Measurements from ENCODE around the gene ARL4A.
"Not testable (repeated sequence)": the region's sequence is repeated elsewhere in the genome, so short reads cannot be mapped to it uniquely, and the experiment has no call there.

Gene ARL4A

GRCh38 chr7:12670000-12670729, 17.3 kb upstream of the ARL4A start:
- no peak for DNase-seq

- DNase-seq, result no peak
Measured at GRCh38 chr7:12670743-12671520, 16.5 kb upstream of the ARL4A start.

DNA sequence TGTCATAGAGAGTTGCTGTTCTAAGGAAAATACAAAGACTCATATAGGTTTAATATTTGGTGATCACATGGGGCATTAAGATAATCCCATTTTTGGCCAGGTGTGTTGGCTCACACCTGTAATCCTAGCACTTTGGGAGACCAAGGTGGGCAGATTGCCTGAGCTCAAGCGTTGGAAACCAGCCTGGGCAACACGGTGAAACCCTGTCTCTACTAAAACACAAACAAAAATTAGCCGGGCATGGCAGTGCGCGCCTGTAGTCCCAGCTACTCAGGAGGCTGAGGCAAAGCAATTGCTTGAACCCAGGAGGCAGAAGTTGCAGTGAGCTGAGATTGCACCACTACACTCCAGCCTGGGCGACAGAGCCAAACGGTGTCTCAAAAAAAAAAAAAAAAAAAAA, 14.0 kb upstream of the ARL4A start:
- DNase-seq, result not testable (repeated sequence)

DNA sequence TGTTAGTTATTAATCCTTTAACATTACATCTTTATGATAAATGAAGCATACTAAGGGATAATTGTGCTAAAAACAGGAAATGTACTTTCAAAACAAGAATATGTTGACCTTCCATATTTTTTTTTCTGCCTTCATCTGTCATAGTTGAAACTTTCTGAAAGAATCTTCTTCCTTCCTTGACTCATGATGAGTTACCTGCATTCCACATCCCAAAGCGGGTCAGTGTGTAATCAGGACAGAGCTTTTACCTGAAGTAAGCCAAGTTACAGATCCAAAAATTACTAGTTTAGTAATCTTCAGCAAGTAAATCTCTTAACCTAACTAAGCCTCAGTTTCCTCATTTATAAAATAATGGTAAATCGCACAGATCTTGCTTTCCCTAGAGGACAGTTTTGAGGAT, 13.4 kb upstream of the ARL4A start:
- DNase-seq, result no peak

- peak in 4 of 6 experiments; percentile 2 to 40 (median 35) for DNase-seq
Measured at GRCh38 chr7:12674861-12675260, 12.6 kb upstream of the ARL4A start.

DNA sequence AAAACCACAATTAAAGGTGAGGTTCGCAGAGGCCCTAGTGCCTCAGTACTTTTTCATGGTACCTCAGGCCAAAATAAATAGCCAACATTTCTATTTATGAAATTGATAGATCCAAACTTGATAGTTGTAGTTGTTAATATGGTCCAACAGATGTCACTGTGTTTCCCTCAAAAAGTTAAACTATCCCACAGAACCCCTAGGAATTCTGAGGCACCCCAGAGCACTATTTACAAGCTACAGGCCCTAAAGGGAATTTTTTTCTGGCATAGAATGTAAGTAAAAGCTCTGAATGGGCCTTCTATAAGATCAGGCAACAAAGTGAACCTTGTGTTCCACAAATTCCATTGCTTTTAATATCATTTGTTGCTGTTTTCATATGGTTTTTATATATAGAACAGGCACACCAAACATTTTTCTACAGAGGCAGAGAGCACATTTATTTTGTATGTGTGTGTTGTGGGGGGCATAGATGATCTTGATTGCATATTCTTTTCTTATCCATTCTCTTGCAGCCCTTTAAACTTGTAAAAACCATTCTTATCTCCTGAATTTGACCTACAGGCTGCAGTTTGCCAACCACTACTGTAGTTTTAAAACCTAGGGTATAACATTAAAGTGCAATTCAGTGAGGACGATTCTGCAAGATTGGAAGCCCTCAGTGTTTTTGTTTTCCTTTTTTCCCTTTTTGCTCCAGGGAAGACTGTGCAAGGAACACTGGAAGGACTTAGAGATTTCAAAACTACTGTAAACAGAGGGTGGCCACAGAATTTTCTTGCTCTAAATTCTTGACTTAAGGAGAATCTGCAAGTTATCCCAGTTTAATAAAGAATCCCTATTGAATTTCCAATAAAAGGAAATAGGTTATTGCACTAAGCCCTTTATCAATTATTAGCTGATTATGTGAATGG, 3.5 kb upstream of the ARL4A start:
- no peak for DNase-seq

DNA sequence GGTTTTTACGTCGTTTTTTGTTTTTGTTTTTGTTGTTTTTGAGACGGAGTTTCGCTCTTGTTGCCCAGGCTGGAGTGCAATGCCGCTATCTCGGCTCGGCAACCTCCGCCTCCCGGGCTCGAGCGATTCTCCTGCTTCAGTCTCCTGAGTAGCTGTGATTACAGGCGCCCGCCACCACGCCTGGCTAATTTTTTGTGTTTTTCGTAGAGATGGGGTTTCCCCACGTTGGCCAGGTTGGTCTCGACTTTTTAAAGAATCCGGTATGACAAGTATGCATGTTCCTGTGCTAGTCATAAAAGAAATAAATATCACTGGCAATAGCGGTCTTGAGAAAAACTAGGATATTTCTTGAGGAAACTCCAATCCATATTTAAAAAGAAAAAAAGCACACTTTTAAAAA, 2.7 kb upstream of the ARL4A start:
- DNase-seq, result peak in 1 of 6 experiments; percentile 1

- DNase-seq, result peak; percentile 5 to 48 (median 31)
Measured at GRCh38 chr7:12685550-12685949, 1.9 kb upstream of the ARL4A start.

DNA sequence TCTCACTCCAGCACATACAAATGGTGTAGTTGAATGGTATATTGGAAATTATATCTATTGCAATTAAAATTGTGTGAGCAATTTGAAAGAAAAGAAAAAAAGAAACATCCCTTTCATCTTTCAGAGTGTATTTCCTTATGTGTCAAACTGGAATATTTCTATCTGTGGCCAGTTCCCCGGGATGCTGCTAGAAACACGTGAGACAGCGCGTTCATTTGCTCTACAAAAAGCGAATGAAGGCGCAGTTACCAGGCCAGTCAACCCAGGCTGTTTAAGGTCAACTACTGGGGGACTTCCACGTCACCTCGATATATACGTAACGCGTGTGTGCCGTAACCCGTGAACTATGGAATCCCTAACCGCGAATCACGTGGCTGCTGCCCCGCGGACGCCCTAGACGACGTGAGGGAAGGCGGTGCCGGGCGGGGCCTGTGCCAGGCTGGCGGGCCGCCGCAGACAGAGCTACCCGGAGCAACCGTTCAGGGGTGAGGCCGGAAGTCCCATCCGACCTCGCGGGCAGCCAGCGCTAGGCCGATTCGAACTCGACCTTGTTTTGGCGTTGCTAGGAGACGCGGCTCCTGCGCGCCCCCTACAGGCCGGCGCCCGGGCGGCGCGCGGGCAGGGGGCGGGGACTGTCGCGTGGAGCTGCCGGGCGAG, 1.1 kb upstream of the ARL4A start:
- DNase-seq, result peak; percentile 94 to 96 (median 95)

DNA sequence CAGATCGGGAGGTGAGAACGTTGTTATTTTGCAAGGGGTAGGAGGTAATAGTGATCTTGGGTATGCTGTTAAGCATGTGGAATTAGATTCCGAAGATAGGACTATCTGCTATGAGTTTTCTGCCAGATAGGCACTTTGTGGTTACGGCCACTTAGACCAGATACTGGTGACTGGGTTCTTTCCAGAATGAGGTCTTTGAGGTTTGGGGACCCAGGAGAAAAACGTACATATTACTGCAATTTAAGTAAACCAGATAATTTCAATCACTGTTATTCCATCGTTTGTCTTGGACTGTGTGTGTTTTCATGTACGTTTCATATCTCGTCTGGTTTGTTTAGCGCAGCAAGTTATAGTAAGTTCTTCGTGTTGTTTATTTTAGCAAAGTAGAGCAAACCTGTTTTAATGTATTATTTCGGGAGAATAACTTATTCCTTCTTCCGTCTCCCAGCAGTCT, 312 bp downstream of the ARL4A start:
- DNase-seq, result no peak

GRCh38 chr7:12688485-12689170, 1.2 kb downstream of the ARL4A start:
- DNase-seq, result not testable (repeated sequence)

DNA sequence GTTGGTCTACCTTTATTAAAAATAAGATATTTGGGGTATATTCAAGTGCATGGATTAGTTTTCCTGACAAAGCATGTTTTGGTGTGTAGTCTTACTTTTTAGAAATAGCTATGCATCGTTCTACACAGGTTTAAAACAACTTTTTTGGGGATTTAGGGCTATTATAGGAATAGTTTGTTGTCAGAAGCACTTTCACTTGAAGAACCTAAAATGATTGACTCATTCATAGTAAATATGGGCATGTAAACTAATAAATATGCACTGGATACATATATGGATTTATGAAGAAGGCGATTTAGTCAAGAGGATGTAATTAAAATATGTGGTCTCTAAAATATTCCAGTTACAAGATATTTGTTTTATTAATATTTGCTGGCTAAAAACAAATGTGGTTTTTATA, 2.0 kb downstream of the ARL4A start:
- no peak for DNase-seq

DNA sequence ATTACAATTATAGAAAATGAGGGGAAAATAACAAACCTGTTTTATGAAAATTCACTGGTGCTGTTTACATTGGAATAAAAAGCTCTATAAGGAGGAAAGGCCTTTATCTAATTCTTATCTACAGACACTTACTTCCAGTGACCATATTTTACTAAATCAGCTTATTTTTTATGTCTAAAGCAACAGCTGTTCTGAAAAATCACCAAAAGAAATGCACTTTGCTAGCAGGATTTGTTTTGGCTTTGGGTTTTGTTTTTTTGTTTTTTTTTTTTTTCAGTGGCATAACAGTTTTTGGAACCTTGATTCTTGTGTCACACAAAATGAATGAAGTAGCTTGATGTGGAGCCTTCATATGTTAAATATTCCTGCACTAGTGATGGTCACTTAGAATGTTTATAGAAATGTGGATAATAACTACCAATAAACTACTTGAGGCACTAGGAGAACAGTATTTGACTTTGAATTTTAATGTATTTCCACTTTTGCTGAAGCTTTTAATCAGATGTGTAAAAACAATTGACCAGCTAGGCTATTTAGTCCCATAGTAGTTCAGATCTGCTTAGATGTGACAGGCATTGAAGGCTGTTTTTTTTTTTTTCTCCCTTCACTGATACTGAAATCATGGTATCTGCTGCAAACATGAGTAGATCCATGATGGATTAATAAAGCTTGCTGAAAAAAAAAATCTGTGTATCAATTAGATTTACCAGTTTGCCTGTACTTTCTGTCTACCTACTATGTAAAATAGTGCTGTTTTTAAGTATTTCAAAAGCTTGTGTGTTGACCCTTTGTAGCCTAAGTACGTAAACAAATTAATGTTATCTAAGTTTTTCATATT, 2.8 kb downstream of the ARL4A start:
- DNase-seq, result no peak

DNA sequence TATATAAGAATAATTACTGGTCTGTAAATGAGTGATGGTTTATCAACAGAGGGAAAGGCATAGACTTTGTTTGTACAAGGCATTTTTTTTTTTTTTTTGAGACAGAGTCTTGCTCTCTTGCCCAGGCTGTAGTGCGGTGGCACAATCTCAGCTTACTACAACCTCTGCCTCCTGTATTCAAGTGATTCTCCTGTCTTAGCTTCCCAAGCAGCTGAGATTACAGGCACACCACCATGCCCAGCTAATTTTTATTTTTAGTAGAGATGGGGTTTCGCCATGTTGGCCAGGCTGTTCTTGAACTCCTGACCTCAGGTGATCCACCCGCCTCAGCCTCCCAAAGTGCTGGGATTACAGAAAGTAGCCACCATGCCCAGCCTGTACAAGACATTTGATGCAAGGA, 4.0 kb downstream of the ARL4A start:
- DNase-seq, result not testable (repeated sequence)

GRCh38 chr7:12692035-12692434, 4.6 kb downstream of the ARL4A start:
- DNase-seq, result no peak

DNA sequence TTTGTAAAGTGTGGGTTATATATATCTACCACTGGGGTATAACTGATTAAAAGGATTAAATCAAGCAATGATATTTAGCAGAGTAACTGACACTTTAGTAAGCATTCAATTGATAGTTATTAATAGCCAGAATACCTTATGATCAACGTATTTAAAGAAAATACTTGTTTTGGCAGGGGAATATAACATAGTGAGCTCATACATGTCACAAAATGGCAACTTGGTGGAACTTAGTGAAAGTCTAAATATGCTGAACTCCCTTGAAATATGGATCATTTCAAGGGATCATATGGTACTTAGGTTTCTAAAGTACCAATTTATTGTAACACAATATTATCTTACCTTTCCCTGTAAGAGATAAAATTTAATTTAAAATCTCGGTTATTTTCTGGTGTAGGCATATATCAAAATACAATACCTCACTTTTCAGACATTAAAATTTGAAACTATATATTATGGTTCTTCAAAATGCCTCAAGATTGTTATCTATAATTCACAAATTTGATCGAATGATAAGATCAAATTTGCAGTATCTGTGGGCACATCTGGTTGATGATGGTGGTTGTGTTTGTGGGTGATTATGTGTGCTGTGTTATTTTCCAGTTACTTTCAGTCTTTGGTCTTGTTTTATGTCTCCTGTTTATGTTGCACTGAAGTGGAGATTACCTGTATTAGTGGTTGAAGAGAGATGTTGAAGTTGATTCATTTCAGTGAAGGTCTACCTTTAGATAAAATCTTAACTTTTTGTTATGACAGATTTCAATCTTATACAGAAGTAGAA, 5.2 kb downstream of the ARL4A start:
- no peak for DNase-seq

DNA sequence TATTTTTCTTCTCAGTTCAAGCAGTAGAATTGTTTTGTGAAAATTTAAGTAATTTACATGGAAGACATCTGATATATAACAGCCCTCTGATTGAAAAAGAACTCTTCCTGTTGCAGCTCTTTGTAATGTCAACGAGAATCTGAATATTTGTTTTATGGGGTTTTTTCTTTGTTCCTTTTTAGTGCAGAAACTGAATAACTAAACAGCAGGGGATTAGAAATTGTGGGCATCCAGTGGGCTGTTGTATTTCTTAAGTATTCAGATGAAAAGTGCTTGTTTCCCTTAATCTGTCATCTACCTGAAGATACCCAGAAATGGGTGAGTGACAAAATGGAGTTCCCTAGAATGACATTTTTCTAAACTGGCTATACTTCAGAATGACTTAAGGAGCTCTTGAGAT, 7.4 kb downstream of the ARL4A start:
- DNase-seq, result no peak

DNA sequence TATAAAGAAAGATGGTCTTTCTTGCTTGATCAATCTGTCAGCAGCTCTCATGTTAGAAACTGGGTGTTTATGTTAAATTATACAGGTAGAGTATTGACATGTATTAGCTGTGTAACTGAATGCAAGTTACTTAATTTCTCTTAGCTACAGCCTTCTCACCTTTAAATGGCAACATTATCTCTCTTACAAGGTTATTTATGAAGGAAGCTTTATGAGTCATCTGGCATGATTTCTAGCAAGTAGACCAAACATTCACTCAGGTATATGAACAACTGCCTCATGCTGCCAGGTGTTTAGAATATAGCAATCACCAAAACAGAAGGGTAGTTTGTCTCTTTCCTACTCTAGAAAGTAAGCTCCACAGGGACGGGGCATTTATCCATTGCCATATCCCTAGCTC, 8.5 kb downstream of the ARL4A start:
- DNase-seq, result no peak

- DNase-seq, result no peak
Measured at GRCh38 chr7:12699299-12699698, 11.9 kb downstream of the ARL4A start.

GRCh38 chr7:12701433-12701832, 14.0 kb downstream of the ARL4A start:
- no peak for DNase-seq

Data from stimulated activated naive CD4-positive, alpha-beta T cell (primary cell).